HepG2 (cell line): ENCODE measurements around the gene SBK2. TPM values are rescaled to one million over a fixed set of nuclear protein-coding genes. Genes with fewer than 3 reads are reported as not detected.

ENCODE experiments used
- ARID4A ChIP-seq: sonication (generic); formaldehyde crosslinking; IDR thresholded peaks from 2 replicates; pipeline ENCODE4 v1.5.0; 2020; ENCODE audit warnings: mild to moderate bottlenecking, missing genetic modification reagents, borderline replicate concordance
- FOXA3 ChIP-seq: IDR thresholded peaks from 2 replicates; pipeline ENCODE4 v1.6.1; 2016; ENCODE audit warnings: missing genetic modification reagents, missing compliant biosample characterization
- HDAC2 ChIP-seq: sonication (generic); formaldehyde crosslinking; IDR thresholded peaks from 2 replicates; pipeline ENCODE4 v1.4.0; 2020; ENCODE audit warnings: missing genetic modification reagents
- HMGA1 ChIP-seq: sonication (generic); formaldehyde crosslinking; conservative IDR thresholded peaks from 2 replicates; pipeline ENCODE4 v1.4.0; 2020; ENCODE audit warnings: missing genetic modification reagents
- HOXA9 ChIP-seq: sonication (generic); formaldehyde crosslinking; IDR thresholded peaks from 2 replicates; pipeline ENCODE4 v1.8.1; 2022; ENCODE audit warnings: missing genetic modification reagents, mild to moderate bottlenecking, moderate library complexity, borderline replicate concordance
- JUN ChIP-seq: sonication (generic); formaldehyde crosslinking; IDR thresholded peaks from 2 replicates; pipeline ENCODE4 v1.4.0; 2020; ENCODE audit warnings: mild to moderate bottlenecking, missing genetic modification reagents
- KAT2B ChIP-seq: fragments of 150-350 bp; IDR thresholded peaks from 2 replicates; pipeline ENCODE4 v1.6.1; 2014; ENCODE audit warnings: low read depth, low read length, borderline replicate concordance
- NKX3-1 ChIP-seq: sonication (generic); formaldehyde crosslinking; IDR thresholded peaks from 2 replicates; pipeline ENCODE4 v1.5.0; 2020; ENCODE audit warnings: missing genetic modification reagents
- PAF1 ChIP-seq: IDR thresholded peaks from 2 replicates; pipeline ENCODE4 v1.6.1; 2016; ENCODE audit warnings: missing genetic modification reagents, missing compliant biosample characterization
- PHF8 ChIP-seq: sonication (generic); formaldehyde crosslinking; IDR thresholded peaks from 2 replicates; pipeline ENCODE4 v1.5.0; 2020; ENCODE audit warnings: missing genetic modification reagents
- RFXANK ChIP-seq: IDR thresholded peaks from 2 replicates; pipeline ENCODE4 v1.6.1; 2016
- SOX13 ChIP-seq, 3 experiments: fragments of 450-650 bp in 1 of 3; sonication (generic) in 1 of 3; formaldehyde crosslinking in 1 of 3; IDR thresholded peaks in 2 of 3; conservative IDR thresholded peaks in 1 of 3; 2 replicates each; pipeline versions ENCODE4 v1.5.0 to v1.6.1; 2016 to 2020; ENCODE audit warnings: antibody characterized with exemption in 1 of 3, mild to moderate bottlenecking in 1 of 3, missing compliant biosample characterization in 1 of 3, missing genetic modification reagents in 1 of 3, moderate library complexity in 1 of 3
- THAP11 ChIP-seq: IDR thresholded peaks from 2 replicates; pipeline ENCODE4 v1.6.1; 2016; ENCODE audit warnings: missing biosample characterization, missing genetic modification reagents
- ZC3H13 ChIP-seq: sonication (generic); formaldehyde crosslinking; IDR thresholded peaks from 2 replicates; pipeline ENCODE4 v1.8.1; 2023; ENCODE audit warnings: mild to moderate bottlenecking, missing genetic modification reagents, moderate library complexity
- ZNF691 ChIP-seq: sonication (generic); formaldehyde crosslinking; IDR thresholded peaks from 2 replicates; pipeline ENCODE4 v1.4.0; 2020; ENCODE audit warnings: missing genetic modification reagents, low read depth, mild to moderate bottlenecking, borderline replicate concordance
- ZUFSP ChIP-seq: sonication (generic); formaldehyde crosslinking; IDR thresholded peaks from 2 replicates; pipeline ENCODE4 v1.9.0; 2021; ENCODE audit warnings: missing genetic modification reagents, mild to moderate bottlenecking, borderline replicate concordance
- polyA plus RNA-seq, 8 experiments: library from polyadenylated mRNA; depleted of rRNA in 3 of 8; stranded (reverse) in 7 of 8; unstranded in 1 of 8; fragments of >200 nt; fragmentation: Illumina TruSeq in 4 of 8; extraction: Trizol in 4 of 8; gene quantifications; 2 replicates each; pipeline versions ENCODE4 v1.2.1 to v1.2.3, GENCODE V29; 2011 to 2016; ENCODE audit warnings: low read depth in 4 of 8, missing spikeins in 1 of 8, mixed read lengths in 1 of 8; ENCODE audit not compliant: insufficient read depth in 1 of 8
- total RNA-seq, 5 experiments: library from RNA; depleted of rRNA; stranded (reverse); fragments of >200 nt; fragmentation: Illumina TruSeq; extraction: Trizol; gene quantifications; 2 replicates each; pipeline ENCODE4 v1.2.3, GENCODE V29; 2016; ENCODE audit warnings: low read depth in 1 of 5
- TF ChIP-seq, protein P1 (sequence below): sonication (generic); formaldehyde crosslinking; IDR thresholded peaks from 2 replicates; pipeline ENCODE4 v1.8.0; 2022; ENCODE audit warnings: mild to moderate bottlenecking, missing genetic modification reagents

SBK2 gene
- total and polyA plus RNA-seq, 2 of the 13 experiments (the other 11 are each of a cell fraction or from before 2014, with no cell fraction given) = 0.24 TPM; not detected in 1

GRCh38 chr19:55516878-55517620 lies 19.9 kb downstream of the SBK2 start (continued):
- no peak for TF ChIP-seq PAF1
- TF ChIP-seq KAT2B = no peak
- peak; percentile 78; the same call in 1 of the 2 replicates for TF ChIP-seq ZNF691 (CRISPR knock-in tag)
- peak; percentile 73 for TF ChIP-seq THAP11
- TF ChIP-seq JUN (CRISPR knock-in tag) = no peak
- TF ChIP-seq NKX3-1 = no peak
- TF ChIP-seq ZC3H13 = peak; percentile 46; the same call in 1 of the 2 replicates
- peak; percentile 42; the same call in 1 of the 2 replicates for TF ChIP-seq PHF8 (CRISPR knock-in tag)
- TF ChIP-seq HOXA9 (CRISPR knock-in tag) = no peak
- TF ChIP-seq SOX13 (IDR thresholded peaks at IDR 0.05) = no peak
- no peak; a peak in 1 of 4 replicates for TF ChIP-seq SOX13 (CRISPR knock-in tag; conservative IDR thresholded peaks at IDR 0.05 in 1 of 2, IDR thresholded peaks at IDR 0.05 in 1 of 2)
- TF ChIP-seq FOXA3 (CRISPR knock-in tag) = 0 out of 2 replicates have a peak, but pooled peaks have one; percentile 22
- TF ChIP-seq RFXANK (CRISPR knock-in tag) = peak; percentile 100
- peak; percentile 62; the same call in 1 of the 2 replicates for TF ChIP-seq ARID4A (CRISPR knock-in tag)
- TF ChIP-seq, protein P1, sequence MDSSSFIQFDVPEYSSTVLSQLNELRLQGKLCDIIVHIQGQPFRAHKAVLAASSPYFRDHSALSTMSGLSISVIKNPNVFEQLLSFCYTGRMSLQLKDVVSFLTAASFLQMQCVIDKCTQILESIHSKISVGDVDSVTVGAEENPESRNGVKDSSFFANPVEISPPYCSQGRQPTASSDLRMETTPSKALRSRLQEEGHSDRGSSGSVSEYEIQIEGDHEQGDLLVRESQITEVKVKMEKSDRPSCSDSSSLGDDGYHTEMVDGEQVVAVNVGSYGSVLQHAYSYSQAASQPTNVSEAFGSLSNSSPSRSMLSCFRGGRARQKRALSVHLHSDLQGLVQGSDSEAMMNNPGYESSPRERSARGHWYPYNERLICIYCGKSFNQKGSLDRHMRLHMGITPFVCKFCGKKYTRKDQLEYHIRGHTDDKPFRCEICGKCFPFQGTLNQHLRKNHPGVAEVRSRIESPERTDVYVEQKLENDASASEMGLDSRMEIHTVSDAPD (CRISPR knock-in tag) = no peak
- no peak for TF ChIP-seq HDAC2
- no peak for TF ChIP-seq HMGA1 (CRISPR knock-in tag)
- no peak for TF ChIP-seq ZUFSP (CRISPR knock-in tag)
